Measurements from ENCODE around the gene BTBD6.

The BTBD6 gene

GRCh38 chr14:105210266-105211025 lies 37.9 kb upstream of the BTBD6 start:
- H3K4me3 ChIP-seq (replicated peaks; ENCODE audit: low read depth, low read length) = no peak overlapping the region
- DNase-seq (ENCODE audit: extremely low read depth, low read depth) = no peak
- TF ChIP-seq CTCF (IDR thresholded peaks at IDR 0.05; ENCODE audit: low read depth, low read length, missing control alignments) = no peak

GRCh38 chr14:105211086-105211757 lies 37.1 kb upstream of the BTBD6 start:
- no peak overlapping the region for H3K4me3 ChIP-seq (replicated peaks; ENCODE audit: low read depth, low read length)
- DNase-seq (ENCODE audit: extremely low read depth, low read depth) = no peak
- no peak for TF ChIP-seq CTCF (IDR thresholded peaks at IDR 0.05; ENCODE audit: low read depth, low read length, missing control alignments)

GRCh38 chr14:105211758-105212089 lies 36.6 kb upstream of the BTBD6 start:
- no peak overlapping the region for H3K4me3 ChIP-seq (replicated peaks; ENCODE audit: low read depth, low read length)
- no peak for DNase-seq (ENCODE audit: extremely low read depth, low read depth)
- TF ChIP-seq CTCF (IDR thresholded peaks at IDR 0.05; ENCODE audit: low read depth, low read length, missing control alignments) = no peak

GRCh38 chr14:105212541-105213300 lies 35.6 kb upstream of the BTBD6 start:
- no peak overlapping the region for H3K4me3 ChIP-seq (replicated peaks; ENCODE audit: low read depth, low read length)
- no peak for TF ChIP-seq CTCF (IDR thresholded peaks at IDR 0.05; ENCODE audit: low read depth, low read length, missing control alignments)
- DNase-seq (ENCODE audit: extremely low read depth, low read depth) = no peak

- TF ChIP-seq CTCF (IDR thresholded peaks at IDR 0.05; ENCODE audit: low read depth, low read length, missing control alignments) = no peak
- H3K4me3 ChIP-seq (replicated peaks; ENCODE audit: low read depth, low read length) = no peak overlapping the region
- no peak for DNase-seq (ENCODE audit: extremely low read depth, low read depth)
Measured at GRCh38 chr14:105213361-105213760, 35.0 kb upstream of the BTBD6 start.

- H3K4me3 ChIP-seq (replicated peaks; ENCODE audit: low read depth, low read length) = no peak overlapping the region
- TF ChIP-seq CTCF (IDR thresholded peaks at IDR 0.05; ENCODE audit: low read depth, low read length, missing control alignments) = no peak
- DNase-seq (ENCODE audit: extremely low read depth, low read depth) = no peak
Measured at GRCh38 chr14:105214324-105214915, 33.9 kb upstream of the BTBD6 start.

Data from HFF-Myc (cell line).